ENCODE data around the gene UBQLN1.

UBQLN1 gene

GRCh38 chr9:83688921-83689320, 18.8 kb downstream of the UBQLN1 start:
- DNase-seq: no peak

DNA sequence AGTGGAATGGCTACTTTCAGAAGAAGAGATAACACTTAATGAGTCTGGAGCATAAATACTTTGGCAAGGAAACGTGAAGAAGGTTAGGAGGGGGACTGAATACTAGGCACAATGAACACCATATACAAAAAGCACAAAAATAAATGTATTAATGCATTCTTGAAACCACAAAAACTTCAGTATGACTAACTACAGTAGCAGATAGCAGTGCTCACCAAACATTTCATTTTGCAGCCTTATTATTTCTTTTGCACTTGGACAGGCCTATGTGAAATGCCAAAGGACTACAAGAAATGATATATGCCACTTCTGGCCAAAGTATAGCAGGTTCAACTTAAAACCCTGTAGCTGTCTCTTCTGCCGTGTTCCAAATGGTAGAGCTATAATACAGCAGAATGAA, 26.3 kb downstream of the UBQLN1 start:
- DNase-seq: no peak

- no peak for DNase-seq
These were observed 27.5 kb downstream of the UBQLN1 start for GRCh38 chr9:83680233-83680632.

DNA sequence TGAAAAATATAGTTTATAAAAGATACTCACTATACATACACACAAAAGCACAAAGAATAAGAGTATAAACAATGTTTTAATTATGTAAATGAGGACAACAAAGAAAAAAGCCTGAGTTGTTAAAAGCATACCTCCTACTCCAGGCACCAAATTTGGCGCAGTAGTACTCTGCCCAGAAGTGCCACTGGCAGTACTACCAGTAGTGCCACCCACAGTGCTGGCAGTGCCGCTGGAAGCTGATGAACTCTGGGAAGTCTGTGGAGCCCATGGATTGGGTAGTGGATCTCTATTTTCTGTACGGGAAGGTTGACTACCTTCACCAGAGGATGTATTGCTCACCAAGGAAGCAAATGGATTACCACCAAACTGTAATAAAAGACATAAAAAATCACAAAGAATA, 30.2 kb downstream of the UBQLN1 start:
- no peak for DNase-seq

GRCh38 chr9:83675466-83675865, 32.3 kb downstream of the UBQLN1 start:
- no peak for DNase-seq

- DNase-seq: no peak
These were observed 36.3 kb downstream of the UBQLN1 start for GRCh38 chr9:83671451-83671850.

DNA sequence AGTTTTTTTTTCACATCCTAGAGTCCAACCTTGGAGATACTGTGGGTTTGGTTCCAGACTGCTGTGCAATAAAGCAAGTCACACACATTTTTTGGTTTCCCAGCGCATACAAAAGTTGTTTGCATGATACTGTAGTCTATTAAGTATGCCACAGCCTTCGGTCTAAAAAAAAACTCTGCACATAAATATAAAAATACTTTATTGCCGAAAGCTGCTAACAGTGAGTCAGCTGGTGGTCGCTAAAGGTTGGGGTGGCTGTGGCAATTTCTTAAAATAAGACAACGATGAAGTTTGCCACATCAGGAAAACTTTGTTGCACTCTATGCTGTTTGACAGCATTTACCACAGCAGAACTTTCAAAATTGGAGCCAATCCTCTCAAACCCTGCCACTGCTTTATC, 37.4 kb downstream of the UBQLN1 start:
- no peak for DNase-seq

- DNase-seq: no peak
These were observed 38.7 kb downstream of the UBQLN1 start for GRCh38 chr9:83669067-83669466.

GRCh38 chr9:83665580-83666200, 42.1 kb downstream of the UBQLN1 start:
- no peak for DNase-seq

DNA sequence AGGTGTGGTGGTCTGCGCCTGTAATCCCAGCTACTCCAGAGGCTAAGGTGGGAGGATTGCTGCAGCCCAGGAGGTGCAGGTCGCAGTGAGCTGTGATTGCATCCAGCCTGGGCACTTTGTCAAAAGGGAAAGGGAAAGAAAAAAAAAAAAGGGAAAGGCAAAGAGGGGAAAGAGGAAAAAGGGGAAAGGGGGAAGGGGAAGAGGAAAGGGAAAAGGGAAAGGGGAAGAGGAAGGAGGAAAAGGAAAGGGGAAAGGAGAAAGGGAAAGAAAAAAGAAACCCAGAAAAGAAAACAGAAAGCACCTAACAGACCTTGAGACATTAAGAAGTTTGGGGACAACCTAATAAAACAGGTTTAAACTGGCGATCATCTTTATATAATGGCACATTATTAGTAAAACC, 44.8 kb downstream of the UBQLN1 start:
- DNase-seq: no peak

- no peak for DNase-seq
These were observed 50.8 kb downstream of the UBQLN1 start for GRCh38 chr9:83656952-83657351.

DNA sequence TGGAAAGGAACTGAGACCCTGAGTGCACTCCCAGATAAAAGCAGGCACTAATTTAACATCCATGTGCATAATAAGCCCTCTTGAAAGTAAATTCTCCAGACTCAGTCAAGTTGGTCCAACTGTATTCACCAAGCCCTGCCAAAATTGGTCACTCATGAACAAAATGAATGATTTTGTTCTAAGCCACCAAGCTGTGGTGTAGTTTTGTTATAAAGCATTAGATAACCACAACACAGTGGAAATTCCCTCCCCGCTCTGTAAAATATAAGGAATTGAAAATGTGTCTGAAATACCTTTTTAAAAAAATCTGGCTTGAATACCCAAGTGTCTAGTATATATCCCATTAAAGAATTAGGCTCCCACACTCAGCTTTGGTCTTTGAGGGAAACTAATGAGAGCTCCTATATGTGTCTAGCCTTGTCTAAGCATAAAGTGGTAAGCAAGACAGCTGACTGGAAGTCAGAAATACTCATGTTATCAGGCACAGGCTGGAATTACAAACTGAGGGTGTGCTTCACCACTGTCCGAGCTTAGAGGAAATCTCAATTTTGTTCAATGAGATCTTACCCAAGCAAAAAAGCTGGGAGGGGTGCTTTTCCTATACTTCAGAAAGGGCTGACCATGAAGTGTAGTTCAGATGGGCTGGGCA, 51.6 kb downstream of the UBQLN1 start:
- no peak for DNase-seq

DNA sequence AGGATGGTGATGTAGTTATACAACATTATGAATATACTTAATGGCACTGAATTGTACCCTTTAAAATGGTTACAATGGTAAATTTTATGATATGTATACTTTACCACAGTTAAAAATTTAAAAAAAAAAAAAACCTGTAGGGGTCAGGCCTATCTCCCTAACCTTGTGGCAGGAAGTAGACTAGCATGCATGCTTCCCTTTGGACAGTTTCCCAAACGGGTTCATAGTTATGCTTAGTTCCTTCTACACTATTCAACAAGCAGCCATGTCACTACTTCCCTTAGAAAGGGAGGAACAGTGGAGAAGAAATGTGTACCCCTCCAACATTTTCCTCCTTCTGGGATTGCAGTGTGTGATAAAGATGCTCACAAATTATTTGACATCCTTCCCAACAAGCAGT, 52.3 kb downstream of the UBQLN1 start:
- DNase-seq: no peak

- DNase-seq: no peak
These were observed 55.3 kb downstream of the UBQLN1 start for GRCh38 chr9:83652433-83652832.

- no peak for DNase-seq
These were observed 56.2 kb downstream of the UBQLN1 start for GRCh38 chr9:83651558-83651957.

- DNase-seq: no peak
These were observed 58.2 kb downstream of the UBQLN1 start for GRCh38 chr9:83649515-83649914.

DNA sequence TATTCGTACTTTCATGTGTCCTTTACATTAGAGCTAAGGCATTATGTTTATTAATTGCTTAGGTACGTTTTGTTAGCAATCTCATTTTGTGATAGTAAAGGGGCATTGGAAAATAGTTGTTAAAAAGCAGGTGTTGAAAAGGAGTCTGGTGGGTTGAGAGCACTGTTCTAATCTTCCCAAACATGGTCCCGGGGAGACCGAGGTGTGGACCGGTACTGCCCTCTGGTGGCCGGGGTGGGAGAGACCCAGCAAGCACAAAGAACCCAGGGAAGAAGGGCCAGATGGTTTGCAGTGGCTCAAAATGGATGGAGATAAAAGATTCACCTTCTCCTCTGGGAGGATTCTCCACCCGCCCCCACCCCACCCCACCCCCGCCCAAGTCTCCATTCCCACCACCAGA, 58.7 kb downstream of the UBQLN1 start:
- DNase-seq: peak; percentile 42

- DNase-seq: no peak
These were observed 61.1 kb downstream of the UBQLN1 start for GRCh38 chr9:83646500-83647239.

DNA sequence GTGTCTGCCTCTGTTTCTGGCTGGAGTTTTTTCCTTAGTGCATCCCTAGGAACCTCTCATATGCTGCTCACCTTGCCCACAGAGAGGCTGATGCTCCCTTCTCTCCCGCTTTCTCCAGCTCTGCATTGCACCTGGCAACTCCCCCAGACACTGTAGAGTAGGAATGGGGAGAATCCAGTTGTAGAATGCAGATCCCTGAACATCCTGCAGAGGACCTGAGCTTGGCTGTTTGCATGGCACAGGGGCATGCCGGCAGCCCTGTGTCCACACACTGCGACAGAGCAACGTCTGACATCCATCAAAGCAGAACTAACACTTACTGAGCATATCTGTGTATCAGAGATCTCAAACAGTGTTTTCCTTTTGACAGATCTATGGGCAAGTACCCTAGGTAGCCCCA, 65.0 kb downstream of the UBQLN1 start:
- DNase-seq: no peak

DNA sequence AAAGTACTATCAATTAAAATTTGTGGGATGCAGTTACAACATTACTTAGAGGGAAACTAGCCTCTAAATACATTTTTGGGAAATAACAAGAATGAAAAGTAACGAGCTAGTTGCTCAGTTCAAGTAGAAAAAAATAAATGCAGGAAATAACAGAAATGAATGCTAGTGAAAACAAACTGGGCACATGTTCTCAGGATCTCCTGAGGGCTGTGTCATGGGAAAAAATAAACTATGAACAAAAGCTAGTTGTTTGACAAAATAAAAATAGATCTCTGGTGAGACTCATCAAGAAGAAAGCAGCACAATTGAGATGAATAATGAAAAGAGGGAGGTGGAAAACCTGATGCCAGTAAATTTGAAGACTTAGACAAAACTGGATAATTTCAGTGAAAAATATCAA, 68.5 kb downstream of the UBQLN1 start:
- DNase-seq: no peak

DNA sequence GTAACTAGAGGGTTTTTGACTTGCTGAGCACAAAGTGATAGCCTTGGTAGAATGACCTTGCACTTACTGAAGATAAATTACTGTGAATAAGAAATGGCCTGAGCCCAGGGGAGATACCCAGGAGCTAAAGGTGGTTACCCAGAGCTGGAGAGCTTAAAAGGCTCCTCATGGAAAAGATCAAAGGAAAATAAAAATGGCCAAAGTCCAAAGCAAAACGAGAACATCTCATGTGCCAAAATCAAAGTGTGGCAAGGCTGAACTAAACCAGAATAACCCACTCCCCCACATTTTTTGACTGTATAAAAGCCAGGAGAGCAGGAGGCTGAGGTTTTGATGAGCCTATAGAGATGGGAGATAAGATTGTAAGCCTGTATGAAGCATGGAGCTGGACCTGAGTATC, 70.4 kb downstream of the UBQLN1 start:
- no peak for DNase-seq

GRCh38 chr9:83636813-83637212, 70.9 kb downstream of the UBQLN1 start:
- DNase-seq: no peak

GRCh38 chr9:83633676-83634075, 74.1 kb downstream of the UBQLN1 start:
- DNase-seq: no peak

DNA sequence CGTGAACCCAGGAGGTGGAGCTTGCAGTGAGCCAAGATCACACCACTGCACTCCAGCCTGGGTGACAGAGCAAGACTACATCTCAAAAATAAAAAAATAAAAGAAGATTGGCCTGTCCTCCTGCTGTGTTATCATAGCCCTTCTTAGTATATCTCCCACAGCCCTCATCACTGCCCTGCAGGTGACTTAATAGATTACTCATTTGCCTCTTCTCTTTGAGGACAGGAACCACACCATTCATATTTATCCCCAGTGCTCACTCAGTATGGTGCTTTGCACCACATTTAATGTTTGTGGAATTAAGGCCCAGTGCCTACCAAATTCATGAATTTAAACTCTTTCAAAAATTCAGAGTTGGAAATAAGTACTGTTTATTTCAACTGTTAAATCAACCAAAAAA, 74.5 kb downstream of the UBQLN1 start:
- no peak for DNase-seq
